ENCODE measurements around the gene ASB4. TPM values are rescaled to one million over a fixed set of nuclear protein-coding genes. Genes with fewer than 3 reads are reported as not detected.

Gene ASB4
- total RNA-seq, 1 donor from 2014 or later, result 0.31 TPM

DNA sequence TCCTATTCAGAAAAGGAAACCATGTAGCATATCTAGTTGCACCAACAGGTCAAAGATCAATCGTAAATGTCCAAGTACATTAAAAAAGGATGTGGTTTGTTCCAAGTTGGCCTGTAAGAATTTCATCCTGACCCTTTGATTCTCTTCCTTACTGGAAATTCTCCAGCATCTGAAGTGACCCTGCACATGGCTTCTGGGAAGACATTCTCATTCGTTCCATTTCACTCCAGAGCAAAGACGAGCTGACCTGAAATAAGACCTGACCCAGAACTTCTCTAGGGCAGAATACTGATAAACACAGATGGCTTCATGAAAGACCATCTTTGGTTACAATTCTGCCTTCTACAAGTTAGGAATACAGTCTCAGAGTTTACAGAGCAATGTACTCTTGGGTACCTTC lies 39.8 kb downstream of the ASB4 start:
- Mint-ChIP-seq H3K9me3 (no peaks in the 10 kb centered on the region), H3K27ac (no peak overlapping the region), H3K27me3 (peaks cover 17% of the 10 kb centered on the region), H3K4me1 (ENCODE audit: unreplicated experiment) (peaks cover 18% of the 10 kb centered on the region), H3K36me3 (no peaks in the 10 kb centered on the region), H3K4me3 (no peak overlapping the region)
- TF ChIP-seq, protein P1, sequence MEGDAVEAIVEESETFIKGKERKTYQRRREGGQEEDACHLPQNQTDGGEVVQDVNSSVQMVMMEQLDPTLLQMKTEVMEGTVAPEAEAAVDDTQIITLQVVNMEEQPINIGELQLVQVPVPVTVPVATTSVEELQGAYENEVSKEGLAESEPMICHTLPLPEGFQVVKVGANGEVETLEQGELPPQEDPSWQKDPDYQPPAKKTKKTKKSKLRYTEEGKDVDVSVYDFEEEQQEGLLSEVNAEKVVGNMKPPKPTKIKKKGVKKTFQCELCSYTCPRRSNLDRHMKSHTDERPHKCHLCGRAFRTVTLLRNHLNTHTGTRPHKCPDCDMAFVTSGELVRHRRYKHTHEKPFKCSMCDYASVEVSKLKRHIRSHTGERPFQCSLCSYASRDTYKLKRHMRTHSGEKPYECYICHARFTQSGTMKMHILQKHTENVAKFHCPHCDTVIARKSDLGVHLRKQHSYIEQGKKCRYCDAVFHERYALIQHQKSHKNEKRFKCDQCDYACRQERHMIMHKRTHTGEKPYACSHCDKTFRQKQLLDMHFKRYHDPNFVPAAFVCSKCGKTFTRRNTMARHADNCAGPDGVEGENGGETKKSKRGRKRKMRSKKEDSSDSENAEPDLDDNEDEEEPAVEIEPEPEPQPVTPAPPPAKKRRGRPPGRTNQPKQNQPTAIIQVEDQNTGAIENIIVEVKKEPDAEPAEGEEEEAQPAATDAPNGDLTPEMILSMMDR (conservative IDR thresholded peaks at IDR 0.05), result no peak
- DNase-seq (ENCODE audit: extremely low spot score, unreplicated experiment), result no peak

DNA sequence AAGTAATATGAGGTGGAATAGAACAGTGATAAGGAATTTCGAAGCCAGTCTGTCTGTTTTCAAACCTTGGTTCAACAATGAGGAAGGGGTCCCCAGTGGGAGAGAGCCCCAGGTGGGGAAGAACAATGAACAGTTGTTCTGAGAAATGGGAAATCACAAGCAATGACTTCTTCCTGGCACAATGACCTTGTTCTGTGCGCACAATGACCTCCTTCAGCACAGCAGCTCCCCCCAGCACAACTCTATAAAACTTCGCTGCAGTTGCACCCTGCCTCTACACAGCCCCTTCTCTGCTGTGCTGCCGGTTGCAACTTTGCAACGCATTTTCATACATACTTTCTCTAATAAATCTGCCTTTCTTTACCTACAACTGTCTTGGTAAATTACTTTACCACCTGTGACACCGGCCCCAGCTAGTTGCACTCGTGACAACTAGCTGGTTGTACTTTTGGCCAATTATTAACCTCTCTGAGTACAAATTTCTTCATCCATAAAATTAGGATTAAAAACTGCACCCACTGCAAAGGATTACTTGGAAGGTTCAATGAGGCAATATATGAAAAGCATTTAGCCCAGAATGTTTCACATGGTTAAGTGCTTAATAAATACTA lies 40.5 kb downstream of the ASB4 start:
- Mint-ChIP-seq H3K9me3 (no peaks in the 10 kb centered on the region), H3K4me1 (ENCODE audit: unreplicated experiment) (peaks cover 18% of the 10 kb centered on the region), H3K27me3 (peaks cover 17% of the 10 kb centered on the region), H3K4me3 (no peak overlapping the region), H3K36me3 (no peaks in the 10 kb centered on the region), H3K27ac (no peak overlapping the region)
- TF ChIP-seq, protein P1 (conservative IDR thresholded peaks at IDR 0.05), result no peak
- no peak for DNase-seq (ENCODE audit: extremely low spot score, unreplicated experiment)

DNA sequence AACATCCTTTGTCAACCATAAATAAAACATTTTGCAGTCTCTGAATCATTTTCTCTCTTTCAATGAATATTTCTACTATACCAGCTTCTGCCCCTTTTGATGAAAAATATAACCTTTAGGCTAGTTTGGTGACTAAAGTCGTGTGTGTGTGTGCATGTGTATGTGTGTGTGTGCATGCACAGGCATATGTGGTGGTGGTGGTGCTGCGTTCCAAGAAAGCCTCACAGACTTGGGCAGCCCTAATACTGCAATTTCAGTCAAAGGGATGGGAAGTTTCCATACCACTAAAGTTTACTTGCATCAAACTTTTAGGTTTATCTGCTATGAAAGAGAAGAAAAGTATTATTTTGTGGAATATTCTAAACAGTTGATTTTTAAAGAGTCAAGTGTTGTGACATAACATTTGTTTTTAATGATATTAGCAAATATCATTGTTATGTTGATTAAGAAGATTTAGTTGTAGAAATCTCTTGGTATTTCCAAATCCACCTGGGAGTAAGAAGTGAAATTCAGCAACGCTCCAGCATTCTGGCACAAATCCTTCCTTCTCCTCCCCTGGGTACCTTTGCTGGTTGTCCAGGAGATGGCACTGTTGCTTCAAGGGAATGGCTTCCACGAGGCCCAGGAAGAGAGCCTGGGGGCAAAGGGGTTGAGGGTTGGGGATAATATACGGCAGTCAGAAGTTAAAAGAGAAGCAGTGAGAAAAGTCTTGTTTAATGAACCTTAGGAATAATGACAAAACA lies 41.5 kb downstream of the ASB4 start:
- Mint-ChIP-seq H3K27ac (peak overlapping the region; percentile 40), H3K9me3 (no peaks in the 10 kb centered on the region)

DNA sequence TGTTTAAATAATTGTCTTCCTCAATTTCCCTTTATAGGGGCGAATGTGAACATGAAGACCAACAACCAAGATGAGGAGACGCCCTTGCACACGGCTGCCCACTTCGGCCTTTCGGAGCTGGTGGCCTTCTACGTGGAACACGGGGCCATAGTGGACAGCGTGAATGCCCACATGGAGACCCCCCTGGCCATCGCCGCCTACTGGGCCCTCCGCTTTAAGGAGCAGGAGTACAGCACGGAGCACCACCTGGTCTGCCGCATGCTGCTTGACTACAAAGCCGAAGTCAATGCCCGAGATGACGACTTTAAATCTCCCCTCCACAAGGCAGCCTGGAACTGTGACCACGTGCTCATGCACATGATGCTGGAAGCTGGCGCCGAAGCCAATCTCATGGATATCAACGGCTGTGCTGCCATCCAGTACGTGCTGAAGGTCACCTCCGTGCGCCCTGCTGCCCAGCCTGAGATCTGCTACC lies 42.1 kb downstream of the ASB4 start:
- H3K36me3 Mint-ChIP-seq, result no peaks in the 10 kb centered on the region
- TF ChIP-seq, protein P1 (conservative IDR thresholded peaks at IDR 0.05), result no peak
- H3K27me3 Mint-ChIP-seq, result peaks cover 17% of the 10 kb centered on the region
- peaks cover 18% of the 10 kb centered on the region for H3K4me1 Mint-ChIP-seq (ENCODE audit: unreplicated experiment)
- peak overlapping the region; percentile 40 for H3K27ac Mint-ChIP-seq
- no peak for DNase-seq (ENCODE audit: extremely low spot score, unreplicated experiment)
- H3K4me3 Mint-ChIP-seq, result no peak overlapping the region
- no peaks in the 10 kb centered on the region for H3K9me3 Mint-ChIP-seq

More for the DNA sequence above, 41.5 kb downstream of the ASB4 start:
- Mint-ChIP-seq H3K36me3 (no peaks in the 10 kb centered on the region), H3K4me3 (no peak overlapping the region), H3K4me1 (ENCODE audit: unreplicated experiment) (peaks cover 18% of the 10 kb centered on the region), H3K27me3 (peaks cover 17% of the 10 kb centered on the region)
- TF ChIP-seq, protein P1 (conservative IDR thresholded peaks at IDR 0.05), result peak; percentile 91
- no peak for DNase-seq (ENCODE audit: extremely low spot score, unreplicated experiment)

DNA sequence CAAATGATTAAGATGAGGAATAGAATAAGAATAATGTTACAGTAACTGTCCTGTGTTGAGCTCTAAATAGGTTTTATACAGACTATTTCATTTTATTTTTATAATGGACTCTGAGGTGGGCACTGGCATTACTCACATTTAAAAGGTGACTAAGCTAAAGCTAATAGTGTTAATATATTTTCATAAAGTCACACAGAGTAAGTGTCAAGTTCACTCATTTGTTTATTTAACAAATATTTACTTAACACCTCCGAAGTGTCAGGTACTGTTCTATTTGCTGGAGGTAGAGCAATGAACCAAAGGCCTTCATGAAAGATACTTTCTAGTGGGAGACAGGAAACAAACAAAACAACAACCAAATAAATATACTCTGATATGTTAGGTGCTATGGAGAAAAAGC lies 44.0 kb downstream of the ASB4 start:
- peaks cover 14% of the 10 kb centered on the region for H3K27me3 Mint-ChIP-seq
- peaks cover 18% of the 10 kb centered on the region for H3K4me1 Mint-ChIP-seq (ENCODE audit: unreplicated experiment)
- no peak overlapping the region for H3K27ac Mint-ChIP-seq
- no peaks in the 10 kb centered on the region for H3K36me3 Mint-ChIP-seq
- H3K9me3 Mint-ChIP-seq, result no peaks in the 10 kb centered on the region
- no peak overlapping the region for H3K4me3 Mint-ChIP-seq
- DNase-seq (ENCODE audit: extremely low spot score, unreplicated experiment), result no peak
- TF ChIP-seq, protein P1 (conservative IDR thresholded peaks at IDR 0.05), result no peak
